ENCODE results near the gene TLE7.

Gene TLE7

GRCh38 chr16:71442051-71442440 lies at the start of gene TLE7:
Gene TLE7, minus strand, starts transcription at chr16:71442054. Its CDS starts 8,730 bp downstream, at chr16:71433324.
- DNase-seq: no peak

GRCh38 chr16:71491054-71491453 lies 49.2 kb upstream of the TLE7 start:
- no peak for DNase-seq

GRCh38 chr16:71490361-71490760 lies 48.5 kb upstream of the TLE7 start:
- DNase-seq: no peak

- no peak for DNase-seq
Observed at GRCh38 chr16:71489122-71489521, 47.3 kb upstream of the TLE7 start, which contains the start of gene ZNF19. Gene ZNF19, minus strand, starts transcription at chr16:71489324. Its CDS starts 7,210 bp downstream, at chr16:71482114.

GRCh38 chr16:71484006-71484893 lies 42.4 kb upstream of the TLE7 start:
- DNase-seq: peak; percentile 71

GRCh38 chr16:71482569-71482968 lies 40.7 kb upstream of the TLE7 start:
- no peak for DNase-seq

GRCh38 chr16:71480956-71481355 lies 39.1 kb upstream of the TLE7 start:
- no peak for DNase-seq

GRCh38 chr16:71479420-71479819 lies 37.6 kb upstream of the TLE7 start:
- no peak for DNase-seq

- DNase-seq: no peak
Observed at GRCh38 chr16:71476457-71477124, 34.7 kb upstream of the TLE7 start.

- no peak for DNase-seq
Observed at GRCh38 chr16:71474864-71475263, 33.0 kb upstream of the TLE7 start.

GRCh38 chr16:71473891-71474290 lies 32.0 kb upstream of the TLE7 start:
- no peak for DNase-seq

GRCh38 chr16:71472931-71473330 lies 31.1 kb upstream of the TLE7 start:
- no peak for DNase-seq

GRCh38 chr16:71472051-71472450 lies 30.2 kb upstream of the TLE7 start:
- no peak for DNase-seq

- DNase-seq: no peak
Observed at GRCh38 chr16:71467810-71468209, 26.0 kb upstream of the TLE7 start.

- DNase-seq: no peak
Observed at GRCh38 chr16:71464231-71464630, 22.4 kb upstream of the TLE7 start.

- peak; percentile 84 for DNase-seq
Observed at GRCh38 chr16:71461686-71462648, 20.1 kb upstream of the TLE7 start, which contains the start of gene ZNF23. Gene ZNF23, minus strand, starts transcription at chr16:71462247. Its CDS starts 5,451 bp downstream, at chr16:71456796.

- DNase-seq: no peak
Observed at GRCh38 chr16:71460941-71461340, 19.1 kb upstream of the TLE7 start.

- DNase-seq: no peak
Observed at GRCh38 chr16:71460236-71460635, 18.4 kb upstream of the TLE7 start.

GRCh38 chr16:71459510-71459909 lies 17.7 kb upstream of the TLE7 start:
- DNase-seq: no peak

GRCh38 chr16:71456801-71457200 lies 14.9 kb upstream of the TLE7 start:
- no peak for DNase-seq

GRCh38 chr16:71453036-71453435 lies 11.2 kb upstream of the TLE7 start:
- no peak for DNase-seq

GRCh38 chr16:71449020-71449419 lies 7.2 kb upstream of the TLE7 start:
- DNase-seq: no peak
